Measurements from ENCODE around the gene RRP8.

The RRP8 gene

DNA sequence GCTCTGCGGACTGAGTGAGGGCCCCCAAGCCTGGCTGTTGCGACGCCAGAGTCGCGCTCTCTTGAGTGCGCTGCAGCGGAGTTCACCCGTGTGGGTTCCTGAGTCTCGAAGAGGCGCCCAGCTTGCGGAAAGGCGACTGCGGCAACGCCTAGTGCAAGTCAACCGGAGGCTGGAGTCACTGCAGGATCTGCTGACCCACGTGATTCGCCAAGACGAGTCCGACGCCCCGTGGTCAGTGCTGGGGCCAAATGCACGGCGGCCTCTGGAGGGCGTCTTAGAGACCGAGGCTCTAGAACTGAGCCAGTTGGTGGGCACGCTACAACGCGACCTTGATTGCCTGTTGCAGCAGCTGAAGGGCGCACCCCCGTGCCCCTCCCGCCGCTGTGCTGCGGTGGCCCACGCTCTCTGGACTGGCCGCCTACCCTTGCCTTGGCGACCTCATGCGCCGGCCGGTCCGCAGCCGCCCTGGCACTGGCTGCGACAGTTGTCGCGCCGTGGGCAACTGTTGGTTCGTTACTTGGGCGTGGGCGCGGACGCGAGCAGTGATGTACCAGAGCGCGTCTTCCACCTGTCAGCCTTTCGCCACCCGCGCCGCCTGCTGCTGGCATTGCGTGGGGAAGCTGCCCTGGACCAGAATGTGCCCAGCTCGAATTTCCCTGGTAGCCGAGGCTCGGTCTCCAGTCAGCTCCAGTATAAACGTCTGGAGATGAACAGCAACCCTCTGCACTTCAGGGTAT lies 32.6 kb downstream of the RRP8 start:
- no peak overlapping the region for H3K4me3 ChIP-seq (replicated peaks in 1 of 2; ENCODE audit: low read depth in 2 of 2, low read length in 2 of 2)
- no peak for DNase-seq (ENCODE audit: low read depth in 2 of 2)
- TF ChIP-seq, protein P1, sequence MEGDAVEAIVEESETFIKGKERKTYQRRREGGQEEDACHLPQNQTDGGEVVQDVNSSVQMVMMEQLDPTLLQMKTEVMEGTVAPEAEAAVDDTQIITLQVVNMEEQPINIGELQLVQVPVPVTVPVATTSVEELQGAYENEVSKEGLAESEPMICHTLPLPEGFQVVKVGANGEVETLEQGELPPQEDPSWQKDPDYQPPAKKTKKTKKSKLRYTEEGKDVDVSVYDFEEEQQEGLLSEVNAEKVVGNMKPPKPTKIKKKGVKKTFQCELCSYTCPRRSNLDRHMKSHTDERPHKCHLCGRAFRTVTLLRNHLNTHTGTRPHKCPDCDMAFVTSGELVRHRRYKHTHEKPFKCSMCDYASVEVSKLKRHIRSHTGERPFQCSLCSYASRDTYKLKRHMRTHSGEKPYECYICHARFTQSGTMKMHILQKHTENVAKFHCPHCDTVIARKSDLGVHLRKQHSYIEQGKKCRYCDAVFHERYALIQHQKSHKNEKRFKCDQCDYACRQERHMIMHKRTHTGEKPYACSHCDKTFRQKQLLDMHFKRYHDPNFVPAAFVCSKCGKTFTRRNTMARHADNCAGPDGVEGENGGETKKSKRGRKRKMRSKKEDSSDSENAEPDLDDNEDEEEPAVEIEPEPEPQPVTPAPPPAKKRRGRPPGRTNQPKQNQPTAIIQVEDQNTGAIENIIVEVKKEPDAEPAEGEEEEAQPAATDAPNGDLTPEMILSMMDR (IDR thresholded peaks at IDR 0.05; ENCODE audit: low read depth, low read length) = no peak

DNA sequence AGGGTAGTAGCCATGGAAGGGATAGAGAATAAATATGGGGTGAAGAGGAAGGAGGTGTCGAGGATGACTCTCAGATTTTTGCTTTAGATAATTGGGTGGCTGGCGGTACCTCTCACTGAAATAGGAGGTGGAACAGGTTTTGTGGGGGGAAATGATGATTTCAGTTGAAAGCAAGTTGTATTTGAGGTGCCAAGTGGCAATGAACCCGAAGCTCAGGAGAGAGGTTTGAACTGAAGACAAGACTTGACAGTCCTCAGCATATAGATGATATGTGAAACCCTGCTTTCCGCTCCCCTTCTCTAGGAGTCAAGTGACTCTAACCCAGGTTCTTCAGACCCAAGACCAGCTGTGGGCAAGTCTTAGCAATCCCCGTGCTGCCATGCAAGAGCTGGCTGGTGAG lies 33.7 kb downstream of the RRP8 start:
- DNase-seq (ENCODE audit: low read depth in 2 of 2) = no peak
- H3K4me3 ChIP-seq (replicated peaks in 1 of 2; ENCODE audit: low read depth in 2 of 2, low read length in 2 of 2) = no peak overlapping the region
- TF ChIP-seq, protein P1 (IDR thresholded peaks at IDR 0.05; ENCODE audit: low read depth, low read length) = no peak

DNA sequence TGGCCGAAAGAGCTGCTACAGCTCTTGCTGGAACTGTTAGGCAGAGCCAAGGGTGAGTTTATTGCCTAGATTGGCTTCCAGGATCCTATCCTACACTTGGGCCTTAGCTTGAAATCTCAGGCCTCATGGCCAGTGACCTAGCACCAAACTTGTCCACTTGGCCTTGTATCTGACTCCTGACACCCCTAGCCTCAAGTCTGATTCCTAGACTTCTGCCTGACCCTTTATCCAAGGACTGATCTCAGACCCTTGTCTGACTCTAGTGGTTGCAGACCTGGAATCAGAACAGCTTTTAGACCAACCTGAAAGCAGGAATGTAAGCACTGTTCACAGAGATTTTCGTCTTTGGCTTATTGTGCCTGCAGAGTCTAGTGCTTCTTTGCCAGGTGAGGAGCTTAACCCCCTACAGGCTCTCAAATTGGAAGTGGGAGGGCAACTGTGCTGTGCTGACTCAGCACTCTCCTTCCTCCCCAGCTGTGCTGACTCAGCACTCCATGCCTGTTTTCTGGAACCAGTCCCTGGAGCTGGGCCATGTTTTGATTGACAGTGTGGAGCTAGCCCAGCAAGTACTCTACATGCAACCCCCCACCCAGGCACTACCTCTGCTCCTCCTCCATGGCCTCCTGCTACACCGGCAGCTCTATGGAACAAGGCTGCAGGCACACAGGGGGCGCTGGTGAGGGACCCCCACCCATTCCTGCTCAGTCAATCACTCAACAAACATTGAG lies 35.1 kb downstream of the RRP8 start:
- TF ChIP-seq, protein P1 (IDR thresholded peaks at IDR 0.05; ENCODE audit: low read depth, low read length) = no peak
- peak; percentile 65 to 87 for DNase-seq (ENCODE audit: low read depth in 2 of 2)
- H3K4me3 ChIP-seq (replicated peaks in 1 of 2; ENCODE audit: low read depth in 2 of 2, low read length in 2 of 2) = no peak overlapping the region

DNA sequence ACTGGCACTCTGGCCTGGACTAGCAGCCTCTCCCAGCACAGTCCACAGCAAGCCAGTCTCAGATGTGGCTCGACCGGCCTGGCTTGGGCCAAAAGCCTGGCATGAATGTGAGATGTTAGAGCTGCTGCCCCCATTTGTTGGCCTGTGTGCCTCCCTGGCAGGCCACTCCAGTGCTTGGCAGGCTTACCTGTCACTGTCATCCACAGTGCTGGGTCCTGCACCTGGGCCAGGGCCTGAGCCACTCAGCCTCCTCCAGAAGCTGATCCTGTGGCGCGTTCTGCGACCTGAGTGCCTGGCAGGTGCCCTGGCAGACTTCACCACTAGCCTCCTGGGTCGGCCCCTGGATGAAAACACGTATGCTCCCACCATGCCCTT lies 36.1 kb downstream of the RRP8 start:
- TF ChIP-seq, protein P1 (IDR thresholded peaks at IDR 0.05; ENCODE audit: low read depth, low read length) = no peak
- H3K4me3 ChIP-seq (replicated peaks in 1 of 2; ENCODE audit: low read depth in 2 of 2, low read length in 2 of 2) = no peak overlapping the region
- DNase-seq (ENCODE audit: low read depth in 2 of 2) = no peak

DNA sequence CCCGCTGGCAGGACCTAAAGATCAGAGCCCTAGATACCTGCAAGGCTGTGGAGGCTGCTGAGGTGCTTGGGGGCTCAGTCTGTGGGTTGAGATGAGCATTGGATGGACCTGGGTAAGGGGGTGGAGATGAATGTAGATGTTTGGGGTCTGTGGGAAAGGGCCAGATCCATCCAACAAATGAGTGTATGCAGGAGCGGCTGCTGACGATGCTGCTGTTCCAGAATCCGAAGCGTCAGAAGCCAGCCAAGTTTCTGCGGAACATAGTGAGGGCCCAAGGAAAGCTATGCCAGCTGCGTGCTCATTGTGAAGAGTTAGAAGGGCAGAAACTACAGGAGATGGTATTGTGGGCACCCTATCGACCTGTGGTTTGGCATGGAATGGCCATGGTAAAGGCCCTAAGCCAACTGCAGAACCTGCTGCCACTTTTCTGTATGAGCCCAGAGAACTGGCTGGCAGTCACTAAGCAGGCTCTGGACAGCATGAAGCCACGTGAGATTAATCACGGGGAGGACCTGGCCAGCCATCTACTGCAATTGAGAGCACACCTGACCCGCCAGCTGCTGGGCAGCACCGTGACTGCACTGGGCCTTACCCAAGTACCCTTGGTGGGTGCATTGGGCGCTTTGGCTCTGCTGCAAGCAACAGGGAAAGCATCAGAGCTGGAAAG lies 36.6 kb downstream of the RRP8 start:
- H3K4me3 ChIP-seq (replicated peaks in 1 of 2; ENCODE audit: low read depth in 2 of 2, low read length in 2 of 2) = no peak overlapping the region
- DNase-seq (ENCODE audit: low read depth in 2 of 2) = no peak
- TF ChIP-seq, protein P1 (IDR thresholded peaks at IDR 0.05; ENCODE audit: low read depth, low read length) = no peak

DNA sequence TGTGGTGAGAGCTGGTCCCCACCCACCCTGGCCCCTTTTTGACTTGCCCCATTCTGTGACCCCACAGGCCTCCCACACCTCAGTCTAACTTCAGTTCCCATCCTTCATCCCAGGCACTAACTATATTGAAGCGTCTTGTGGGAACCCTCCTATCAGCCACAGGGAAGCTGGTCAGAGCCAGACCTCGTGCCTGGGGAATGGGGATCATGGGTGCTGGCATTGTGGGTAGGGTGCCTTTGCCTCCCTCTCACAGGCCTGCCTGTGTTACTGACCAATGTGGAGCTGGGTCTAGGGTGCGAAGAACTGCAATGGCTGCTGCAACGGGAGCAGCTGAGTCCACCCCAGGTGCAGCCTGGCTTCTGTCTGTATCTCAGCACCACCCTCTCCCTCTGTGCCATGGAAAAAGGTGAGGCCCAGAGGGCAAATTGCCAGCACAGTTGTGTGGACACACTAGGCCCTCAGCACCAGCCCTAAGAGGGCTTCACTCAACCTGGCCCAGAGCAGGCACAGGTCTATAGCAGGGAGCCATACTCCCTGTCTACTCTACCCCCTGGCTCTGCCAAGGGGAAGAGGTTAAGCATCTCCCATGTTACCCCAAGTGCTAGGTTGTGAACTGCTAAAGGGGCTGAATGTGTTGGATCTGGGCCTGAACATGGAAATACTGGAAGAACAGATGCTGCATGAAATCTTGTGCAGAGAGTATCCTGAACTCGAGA lies 37.3 kb downstream of the RRP8 start:
- no peak for DNase-seq (ENCODE audit: low read depth in 2 of 2)
- no peak overlapping the region for H3K4me3 ChIP-seq (replicated peaks in 1 of 2; ENCODE audit: low read depth in 2 of 2, low read length in 2 of 2)
- TF ChIP-seq, protein P1 (IDR thresholded peaks at IDR 0.05; ENCODE audit: low read depth, low read length) = no peak

All from cardiac fibroblast (primary cell).